Vagina (tissue), 2 donors: ENCODE results near the gene AKAP6.

Experiments used
- POLR2A ChIP-seq, 2 donors: fragments of 450-650 bp; IDR thresholded peaks; one replicate each; pipeline ENCODE4 v1.6.1; 2017; ENCODE audit warnings: antibody characterized with exemption in 2 of 2, mild to moderate bottlenecking in 2 of 2, moderate library complexity in 2 of 2
- POLR2AphosphoS5 ChIP-seq, 2 donors: sonication (generic); formaldehyde crosslinking; IDR thresholded peaks; one replicate each; pipeline ENCODE4 v1.9.0; 2017; ENCODE audit warnings: antibody characterized with exemption in 2 of 2, mild to moderate bottlenecking in 2 of 2, low read depth in 1 of 2; ENCODE audit not compliant: insufficient read depth in 1 of 2
- TF ChIP-seq, protein P1 (sequence below), 3 experiments: fragments of 450-650 bp in 2 of 3; fragments of 200-600 bp in 1 of 3; sonication (generic) in 1 of 3; IDR thresholded peaks; one replicate each; pipeline ENCODE4 v1.5.1; 2017 to 2019; ENCODE audit warnings: antibody characterized with exemption in 3 of 3, mild to moderate bottlenecking in 2 of 3, moderate library complexity in 2 of 3

GRCh38 chr14:32734261-32734660 lies 405.2 kb downstream of the AKAP6 start:
- TF ChIP-seq POLR2A (IDR thresholded peaks at IDR 0.05) (no peak), POLR2AphosphoS5 (IDR thresholded peaks at IDR 0.05; ENCODE audit: insufficient read depth in 1 of 2, low read depth in 1 of 2) (no peak)
- TF ChIP-seq, protein P1, sequence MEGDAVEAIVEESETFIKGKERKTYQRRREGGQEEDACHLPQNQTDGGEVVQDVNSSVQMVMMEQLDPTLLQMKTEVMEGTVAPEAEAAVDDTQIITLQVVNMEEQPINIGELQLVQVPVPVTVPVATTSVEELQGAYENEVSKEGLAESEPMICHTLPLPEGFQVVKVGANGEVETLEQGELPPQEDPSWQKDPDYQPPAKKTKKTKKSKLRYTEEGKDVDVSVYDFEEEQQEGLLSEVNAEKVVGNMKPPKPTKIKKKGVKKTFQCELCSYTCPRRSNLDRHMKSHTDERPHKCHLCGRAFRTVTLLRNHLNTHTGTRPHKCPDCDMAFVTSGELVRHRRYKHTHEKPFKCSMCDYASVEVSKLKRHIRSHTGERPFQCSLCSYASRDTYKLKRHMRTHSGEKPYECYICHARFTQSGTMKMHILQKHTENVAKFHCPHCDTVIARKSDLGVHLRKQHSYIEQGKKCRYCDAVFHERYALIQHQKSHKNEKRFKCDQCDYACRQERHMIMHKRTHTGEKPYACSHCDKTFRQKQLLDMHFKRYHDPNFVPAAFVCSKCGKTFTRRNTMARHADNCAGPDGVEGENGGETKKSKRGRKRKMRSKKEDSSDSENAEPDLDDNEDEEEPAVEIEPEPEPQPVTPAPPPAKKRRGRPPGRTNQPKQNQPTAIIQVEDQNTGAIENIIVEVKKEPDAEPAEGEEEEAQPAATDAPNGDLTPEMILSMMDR (IDR thresholded peaks at IDR 0.05), result no peak
